GM23338 (cell line): ENCODE results near the gene RPLP2.

ENCODE experiments used
- EZH2 ChIP-seq: fragments of 200-600 bp; sonication (generic); IDR thresholded peaks from one replicate; pipeline ENCODE4 v1.8.0; 2017; ENCODE audit warnings: antibody characterized with exemption, mild to moderate bottlenecking, low read depth; ENCODE audit not compliant: unreplicated experiment
- EZH2phosphoT487 ChIP-seq: fragments of 200-600 bp; sonication (generic); IDR thresholded peaks from one replicate; pipeline ENCODE4 v1.8.1; 2018; ENCODE audit warnings: antibody characterized with exemption; ENCODE audit not compliant: unreplicated experiment
- JUNB ChIP-seq: IDR thresholded peaks from one replicate; pipeline ENCODE4 v1.6.1; 2016; ENCODE audit warnings: antibody characterized with exemption; ENCODE audit not compliant: unreplicated experiment
- NANOG ChIP-seq: IDR thresholded peaks from 2 replicates; pipeline ENCODE4 v1.6.1; 2016; ENCODE audit warnings: antibody characterized with exemption, borderline replicate concordance
- POLR2AphosphoS5 ChIP-seq: IDR thresholded peaks from 2 replicates; pipeline ENCODE4 v1.6.1; 2016; ENCODE audit warnings: antibody characterized with exemption, low read depth
- ZNF114 ChIP-seq: fragments of 250-450 bp; sonication (Bioruptor Pico); IDR thresholded peaks from 2 replicates; pipeline ENCODE4 v1.5.0; 2020; ENCODE audit warnings: mild to moderate bottlenecking, moderate library complexity
- TF ChIP-seq, protein P1 (sequence below), 2 experiments: fragments of 200-600 bp in 1 of 2; sonication (generic) in 1 of 2; conservative IDR thresholded peaks; 2 replicates each; pipeline versions ENCODE4 v1.5.1 to v1.6.1; 2016 to 2017; ENCODE audit warnings: antibody characterized with exemption in 2 of 2, low read depth in 2 of 2, mild to moderate bottlenecking in 2 of 2, moderate library complexity in 1 of 2

DNA sequence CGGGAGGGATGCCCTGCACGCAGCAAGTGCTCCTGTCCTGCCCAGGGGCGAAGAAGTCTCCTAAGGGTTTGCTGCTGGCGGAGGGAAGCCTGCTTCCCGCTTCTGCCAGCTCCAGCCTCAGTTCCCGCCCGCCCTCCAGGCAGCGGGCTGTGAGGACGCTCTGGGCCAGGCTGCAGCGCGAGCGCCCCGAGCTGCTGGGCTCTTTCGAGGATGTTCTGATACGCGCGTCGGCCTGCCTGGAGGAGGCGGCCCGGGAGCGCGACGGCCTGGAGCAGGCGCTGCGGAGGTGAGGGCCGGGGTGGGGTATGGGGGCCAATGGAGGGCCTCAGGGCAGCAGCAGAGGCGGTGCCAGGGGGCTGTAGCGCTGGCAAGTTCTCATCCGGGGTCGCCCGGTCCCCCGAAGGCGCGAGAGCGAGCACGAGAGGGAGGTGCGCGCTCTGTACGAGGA lies 20.1 kb downstream of the RPLP2 start:
- TF ChIP-seq, protein P1, sequence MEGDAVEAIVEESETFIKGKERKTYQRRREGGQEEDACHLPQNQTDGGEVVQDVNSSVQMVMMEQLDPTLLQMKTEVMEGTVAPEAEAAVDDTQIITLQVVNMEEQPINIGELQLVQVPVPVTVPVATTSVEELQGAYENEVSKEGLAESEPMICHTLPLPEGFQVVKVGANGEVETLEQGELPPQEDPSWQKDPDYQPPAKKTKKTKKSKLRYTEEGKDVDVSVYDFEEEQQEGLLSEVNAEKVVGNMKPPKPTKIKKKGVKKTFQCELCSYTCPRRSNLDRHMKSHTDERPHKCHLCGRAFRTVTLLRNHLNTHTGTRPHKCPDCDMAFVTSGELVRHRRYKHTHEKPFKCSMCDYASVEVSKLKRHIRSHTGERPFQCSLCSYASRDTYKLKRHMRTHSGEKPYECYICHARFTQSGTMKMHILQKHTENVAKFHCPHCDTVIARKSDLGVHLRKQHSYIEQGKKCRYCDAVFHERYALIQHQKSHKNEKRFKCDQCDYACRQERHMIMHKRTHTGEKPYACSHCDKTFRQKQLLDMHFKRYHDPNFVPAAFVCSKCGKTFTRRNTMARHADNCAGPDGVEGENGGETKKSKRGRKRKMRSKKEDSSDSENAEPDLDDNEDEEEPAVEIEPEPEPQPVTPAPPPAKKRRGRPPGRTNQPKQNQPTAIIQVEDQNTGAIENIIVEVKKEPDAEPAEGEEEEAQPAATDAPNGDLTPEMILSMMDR (conservative IDR thresholded peaks at IDR 0.05; ENCODE audit: low read depth in 2 of 2), result no peak
- peak; percentile 92 for TF ChIP-seq POLR2AphosphoS5
- no peak for TF ChIP-seq EZH2
- no peak for TF ChIP-seq JUNB
- TF ChIP-seq NANOG, result no peak
- TF ChIP-seq EZH2phosphoT487, result no peak
- TF ChIP-seq ZNF114 (CRISPR knock-in tag), result no peak
